ENCODE results near the gene ATXN1. TPM values are rescaled to one million over a fixed set of nuclear protein-coding genes. Genes with fewer than 3 reads are reported as not detected.

Gene ATXN1
- polyA plus RNA-seq, 1 donor (not counting 4 experiments of a cell fraction or from before 2014, with no cell fraction given), result 9.7 TPM

GRCh38 chr6:16285467-16286150, 475.7 kb downstream of the ATXN1 start:
- no peak overlapping the region for H3K4me2 ChIP-seq (ENCODE audit: control insufficient read depth, extremely low read depth, insufficient read depth, low read depth, low read length)
- dilution Hi-C loops (cut with MboI; ENCODE audit: extremely low pct_ligation_motif_present, low sequenced_read_pairs), result no loop called here
- H3K27ac ChIP-seq (ENCODE audit: control insufficient read depth, insufficient read depth, low read length), result no peak overlapping the region
- no peak for FAIRE-seq
- H3K9me1 ChIP-seq (ENCODE audit: control insufficient read depth, extremely low read depth, insufficient read depth, low read length), result no peaks in the 10 kb centered on the region
- H3K9me3 ChIP-seq (ENCODE audit: control insufficient read depth, low read depth, low read length), result no peaks in the 10 kb centered on the region
- no peaks in the 10 kb centered on the region for H4K20me1 ChIP-seq (ENCODE audit: control insufficient read depth, extremely low read depth, insufficient read depth, low read length)
- no peak for DNase-seq (ENCODE audit: low read depth, low spot score)
- no peak for TF ChIP-seq EZH2 (IDR thresholded peaks at IDR 0.05; ENCODE audit: low read length)
- no peak for TF ChIP-seq CTCF (optimal IDR thresholded peaks at IDR 0.05 in 1 of 3, IDR thresholded peaks at IDR 0.05 in 1 of 3, conservative IDR thresholded peaks at IDR 0.05 in 1 of 3; ENCODE audit: extremely low read depth in 1 of 3, insufficient read depth in 2 of 3, low read length in 3 of 3)
- no peaks in the 10 kb centered on the region for H3K36me3 ChIP-seq (ENCODE audit: control insufficient read depth in 2 of 2, extremely low read depth in 1 of 2, insufficient read depth in 2 of 2, low read length in 2 of 2)
- H3K4me3 ChIP-seq (ENCODE audit: control insufficient read depth in 2 of 3, extremely low read depth in 1 of 3, insufficient read depth in 2 of 3, low read depth in 1 of 3, low read length in 3 of 3), result no peak overlapping the region
- H3K9ac ChIP-seq (ENCODE audit: control insufficient read depth, extremely low read depth, insufficient read depth, low read length), result no peak overlapping the region
- H2AFZ ChIP-seq (ENCODE audit: control insufficient read depth, low read length), result no peak overlapping the region
- no peaks in the 10 kb centered on the region for H3K27me3 ChIP-seq (ENCODE audit: control insufficient read depth, extremely low read depth, insufficient read depth, low read length)
- no peaks in the 10 kb centered on the region for H3K4me1 ChIP-seq (ENCODE audit: control insufficient read depth, extremely low read depth, insufficient read depth, low read length)
- no peaks in the 10 kb centered on the region for H3K79me2 ChIP-seq (ENCODE audit: control insufficient read depth, insufficient read depth, low read length)

GRCh38 chr6:16284472-16284871, 476.8 kb downstream of the ATXN1 start:
- Histone ChIP-seq H2AFZ (ENCODE audit: control insufficient read depth, low read length) (no peak overlapping the region), H3K9me3 (ENCODE audit: control insufficient read depth, low read depth, low read length) (no peaks in the 10 kb centered on the region), H3K27ac (ENCODE audit: control insufficient read depth, insufficient read depth, low read length) (no peak overlapping the region), H3K4me1 (ENCODE audit: control insufficient read depth, extremely low read depth, insufficient read depth, low read length) (no peaks in the 10 kb centered on the region), H3K4me2 (ENCODE audit: control insufficient read depth, extremely low read depth, insufficient read depth, low read depth, low read length) (no peak overlapping the region), H3K9ac (ENCODE audit: control insufficient read depth, extremely low read depth, insufficient read depth, low read length) (no peak overlapping the region), H3K4me3 (ENCODE audit: control insufficient read depth in 2 of 3, extremely low read depth in 1 of 3, insufficient read depth in 2 of 3, low read depth in 1 of 3, low read length in 3 of 3) (no peak overlapping the region), H3K27me3 (ENCODE audit: control insufficient read depth, extremely low read depth, insufficient read depth, low read length) (no peaks in the 10 kb centered on the region), H4K20me1 (ENCODE audit: control insufficient read depth, extremely low read depth, insufficient read depth, low read length) (no peaks in the 10 kb centered on the region), H3K79me2 (ENCODE audit: control insufficient read depth, insufficient read depth, low read length) (no peaks in the 10 kb centered on the region), H3K36me3 (ENCODE audit: control insufficient read depth in 2 of 2, extremely low read depth in 1 of 2, insufficient read depth in 2 of 2, low read length in 2 of 2) (no peaks in the 10 kb centered on the region), H3K9me1 (ENCODE audit: control insufficient read depth, extremely low read depth, insufficient read depth, low read length) (no peaks in the 10 kb centered on the region)
- no peak for DNase-seq (ENCODE audit: low read depth, low spot score)
- no peak for FAIRE-seq
- dilution Hi-C loops (cut with MboI; ENCODE audit: extremely low pct_ligation_motif_present, low sequenced_read_pairs), result no loop called here
- TF ChIP-seq EZH2 (IDR thresholded peaks at IDR 0.05; ENCODE audit: low read length), result no peak
- no peak for TF ChIP-seq CTCF (optimal IDR thresholded peaks at IDR 0.05 in 1 of 3, IDR thresholded peaks at IDR 0.05 in 1 of 3, conservative IDR thresholded peaks at IDR 0.05 in 1 of 3; ENCODE audit: extremely low read depth in 1 of 3, insufficient read depth in 2 of 3, low read length in 3 of 3)

Measured in keratinocyte (primary cell).